A549 (cell line): ENCODE data around the gene MSANTD3. TPM values are rescaled to one million over a fixed set of nuclear protein-coding genes. Genes with fewer than 3 reads are reported as not detected.

Experiments
- ATAC-seq, 2 experiments: fragments of 200-7000 bp in 1 of 2; fragments of >200 bp in 1 of 2; cut with Nextera tagmentation in 1 of 2; cut with Tn5 transposase in 1 of 2; 3 replicates each; pipeline versions ENCODE4 v1.8.0 to v1.9.1; 2018 to 2020; ENCODE audit warnings: mild to moderate bottlenecking in 1 of 2, moderate library complexity in 1 of 2
- CTCF ChIA-PET: fragments of 300-600 bp; sonication (Branson Sonifier 250); formaldehyde crosslinking; extraction: SDS; loops from one replicate; lab custom pipeline; 2021; ENCODE audit warnings: antibody characterized with exemption, inconsistent platforms; lab: Yijun Ruan, JAX
- POLR2A ChIA-PET: fragments of 350-600 bp; formaldehyde crosslinking; extraction: SDS; loops from one replicate; lab custom pipeline; 2021; ENCODE audit warnings: antibody characterized with exemption, inconsistent platforms; lab: Yijun Ruan, JAX
- DNase-seq, 2 experiments: peaks; one replicate each; pipeline versions ENCODE4 v3.0.0 to v3.0.0-alpha.2; 2011 to 2016; ENCODE audit warnings: low read depth in 1 of 2, low spot score in 1 of 2
- FAIRE-seq: peaks from 2 replicates; lab custom pipeline; 2011; peaks lifted over from hg19 to GRCh38; lab: Jason Lieb, UNC
- H3K27ac ChIP-seq, 2 experiments: fragments of >200 bp; sonication (Bioruptor Twin); formaldehyde crosslinking; 3 replicates each; pipeline ENCODE4 v1.5.1; 2016 to 2017
- H3K4me1 ChIP-seq: fragments of >200 bp; sonication (Bioruptor Twin); formaldehyde crosslinking; 3 replicates; pipeline ENCODE4 v1.6.1; 2016
- H3K4me2 ChIP-seq: fragments of >200 bp; sonication (Bioruptor Twin); formaldehyde crosslinking; 3 replicates; pipeline ENCODE4 v1.6.1; 2016
- H3K4me3 ChIP-seq: fragments of >200 bp; sonication (Bioruptor Twin); formaldehyde crosslinking; 3 replicates; pipeline ENCODE4 v1.5.1; 2016
- H3K9me3 ChIP-seq: fragments of >200 bp; sonication (Bioruptor Twin); formaldehyde crosslinking; 3 replicates; pipeline ENCODE4 v1.6.1; 2016
- CBX8 ChIP-seq: fragments of 200-600 bp; sonication (generic); IDR thresholded peaks from 2 replicates; pipeline ENCODE4 v1.6.1; 2016
- CHD2 ChIP-seq: fragments of 150-350 bp; IDR thresholded peaks from 2 replicates; pipeline ENCODE4 v1.6.1; 2014; ENCODE audit warnings: low read length; ENCODE audit not compliant: partially characterized antibody
- E2F6 ChIP-seq: IDR thresholded peaks from 2 replicates; pipeline ENCODE4 v1.6.1; 2012; ENCODE audit warnings: low read depth, borderline replicate concordance
- EHF ChIP-seq: fragments of 250-450 bp; sonication (Bioruptor Pico); IDR thresholded peaks from 2 replicates; pipeline ENCODE4 v1.5.0; 2020; ENCODE audit warnings: mild to moderate bottlenecking
- ESRRA ChIP-seq: fragments of 150-350 bp; IDR thresholded peaks from 2 replicates; pipeline ENCODE4 v1.6.1; 2014; ENCODE audit warnings: mild to moderate bottlenecking, low read length, borderline replicate concordance
- FOSB ChIP-seq: fragments of 250-450 bp; sonication (Bioruptor Pico); IDR thresholded peaks from 2 replicates; pipeline ENCODE4 v1.5.0; 2020; ENCODE audit warnings: mild to moderate bottlenecking, moderate library complexity
- FOXS1 ChIP-seq: fragments of 250-450 bp; sonication (Bioruptor Pico); IDR thresholded peaks from 2 replicates; pipeline ENCODE4 v1.5.0; 2020; ENCODE audit warnings: mild to moderate bottlenecking, moderate library complexity
- GATA3 ChIP-seq: IDR thresholded peaks from 2 replicates; pipeline ENCODE4 v1.6.1; 2012; ENCODE audit warnings: borderline replicate concordance
- HES2 ChIP-seq: fragments of >200 bp; sonication (Bioruptor Twin); formaldehyde crosslinking; IDR thresholded peaks from 2 replicates; pipeline ENCODE4 v1.6.1; 2016
- HOXB13 ChIP-seq: fragments of 250-450 bp; sonication (Bioruptor Pico); IDR thresholded peaks from 2 replicates; pipeline ENCODE4 v1.5.0; 2020; ENCODE audit warnings: low read depth, mild to moderate bottlenecking, moderate library complexity
- HOXB5 ChIP-seq: fragments of 250-450 bp; sonication (Bioruptor Pico); IDR thresholded peaks from 2 replicates; pipeline ENCODE4 v1.5.0; 2020; ENCODE audit warnings: mild to moderate bottlenecking, moderate library complexity
- JUN ChIP-seq, 2 experiments: fragments of >200 bp; sonication (Bioruptor Twin); formaldehyde crosslinking; IDR thresholded peaks; 2 replicates in 1 of 2; 3 replicates in 1 of 2; pipeline ENCODE4 v1.6.1; 2016 to 2017
- MAX ChIP-seq: IDR thresholded peaks from 2 replicates; pipeline ENCODE4 v1.6.1; 2012
- MYC ChIP-seq: IDR thresholded peaks from 2 replicates; pipeline ENCODE4 v1.6.1; 2012; ENCODE audit warnings: mild to moderate bottlenecking, inconsistent platforms, low read length, improper control_type of control experiment, borderline replicate concordance
- NFE2L2 ChIP-seq: fragments of 150-350 bp; conservative IDR thresholded peaks from 2 replicates; pipeline ENCODE4 v1.6.1; 2014; ENCODE audit warnings: low read length
- NPAS2 ChIP-seq: fragments of 250-450 bp; sonication (Bioruptor Pico); IDR thresholded peaks from 2 replicates; pipeline ENCODE4 v1.8.0; 2022; ENCODE audit warnings: mild to moderate bottlenecking, moderate library complexity, borderline replicate concordance
- NR3C1 ChIP-seq: fragments of >200 bp; sonication (Bioruptor Twin); formaldehyde crosslinking; IDR thresholded peaks from 3 replicates; pipeline ENCODE4 v1.6.1; 2017
- POLR2AphosphoS2 ChIP-seq: conservative IDR thresholded peaks from 2 replicates; pipeline ENCODE4 v1.6.1; 2012; ENCODE audit warnings: low read length, improper control_type of control experiment, inconsistent platforms
- RAD21 ChIP-seq, 2 experiments: fragments of >200 bp in 1 of 2; sonication (Bioruptor Twin) in 1 of 2; formaldehyde crosslinking in 1 of 2; IDR thresholded peaks in 1 of 2; conservative IDR thresholded peaks in 1 of 2; 2 replicates in 1 of 2; 3 replicates in 1 of 2; pipeline ENCODE4 v1.6.1; 2012 to 2018; ENCODE audit warnings: inconsistent platforms in 1 of 2
- REST ChIP-seq: fragments of 200-600 bp; sonication (generic); IDR thresholded peaks from 2 replicates; pipeline ENCODE4 v1.6.1; 2016; ENCODE audit warnings: antibody characterized with exemption, mild to moderate bottlenecking, moderate library complexity
- RFX5 ChIP-seq: fragments of 450-650 bp; IDR thresholded peaks from 2 replicates; pipeline ENCODE4 v1.7.1; 2014; ENCODE audit warnings: antibody characterized with exemption, mild to moderate bottlenecking, moderate library complexity
- SREBF2 ChIP-seq: fragments of 450-650 bp; IDR thresholded peaks from 2 replicates; pipeline ENCODE4 v1.6.1; 2014; ENCODE audit warnings: mild to moderate bottlenecking, moderate library complexity
- TFCP2L1 ChIP-seq: fragments of 250-450 bp; sonication (Bioruptor Pico); IDR thresholded peaks from 2 replicates; pipeline ENCODE4 v1.5.0; 2021; ENCODE audit warnings: mild to moderate bottlenecking
- TP53 ChIP-seq: fragments of 250-450 bp; sonication (Bioruptor Pico); IDR thresholded peaks from 2 replicates; pipeline ENCODE4 v1.5.0; 2021; ENCODE audit warnings: mild to moderate bottlenecking, moderate library complexity
- WGBS: methylation state at CpG from one replicate; pipeline ENCODE4 v1.1.6; 2017; ENCODE audit errors: missing lambda C conversion rate; 5-methylcytosine and 5-hydroxymethylcytosine counted together
- polyA plus RNA-seq, 4 experiments: library from polyadenylated mRNA; depleted of rRNA in 3 of 4; stranded (reverse); fragments of >200 nt; fragmentation: RNase III in 1 of 4; extraction: RNeasy Plus Mini Kit Qiagen cat#74134 plus additional on column Dnase treatment in 1 of 4; gene quantifications; 2 replicates in 3 of 4; 3 replicates in 1 of 4; pipeline ENCODE4 v1.2.3, GENCODE V29; 2011 to 2017
- TF ChIP-seq, protein P1 (sequence below): fragments of 150-350 bp; IDR thresholded peaks from 2 replicates; pipeline ENCODE4 v1.6.1; 2014; ENCODE audit warnings: low read depth, mild to moderate bottlenecking, low read length
- TF ChIP-seq, protein P2 (sequence below): fragments of 450-650 bp; IDR thresholded peaks from 2 replicates; pipeline ENCODE4 v1.6.1; 2014; ENCODE audit warnings: antibody characterized with exemption

The MSANTD3 gene
- polyA plus RNA-seq, 2 of the 4 experiments (the other 2 are of a cell fraction), result 43.5 to 66.7 TPM

GRCh38 chr9:100445903-100446549 is 19.1 kb downstream of the MSANTD3 start:
- Histone ChIP-seq H3K4me1 (0 out of 3 replicates have a peak, but pooled peaks cover 8% of the 10 kb centered on the region), H3K9me3 (no peaks in the 10 kb centered on the region), H3K27ac (no peak overlapping the region), H3K4me2 (no peak overlapping the region), H3K4me3 (no peak overlapping the region)
- ATAC-seq (no peak), FAIRE-seq (no peak), DNase-seq (no peak)
- ChIA-PET CTCF (interaction anchor here (1.1 to 1.2 kb wide), 2 partner anchors 14 to 41 kb away, joined by 3 read pairs; no protein-coding TSS in a partner anchor), POLR2A (no interaction called here)
- WGBS, result 93% methylated on average over 5 of the region's 5 CpGs
- TF ChIP-seq, protein P1, sequence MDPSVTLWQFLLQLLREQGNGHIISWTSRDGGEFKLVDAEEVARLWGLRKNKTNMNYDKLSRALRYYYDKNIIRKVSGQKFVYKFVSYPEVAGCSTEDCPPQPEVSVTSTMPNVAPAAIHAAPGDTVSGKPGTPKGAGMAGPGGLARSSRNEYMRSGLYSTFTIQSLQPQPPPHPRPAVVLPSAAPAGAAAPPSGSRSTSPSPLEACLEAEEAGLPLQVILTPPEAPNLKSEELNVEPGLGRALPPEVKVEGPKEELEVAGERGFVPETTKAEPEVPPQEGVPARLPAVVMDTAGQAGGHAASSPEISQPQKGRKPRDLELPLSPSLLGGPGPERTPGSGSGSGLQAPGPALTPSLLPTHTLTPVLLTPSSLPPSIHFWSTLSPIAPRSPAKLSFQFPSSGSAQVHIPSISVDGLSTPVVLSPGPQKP, result no peak
- no peak for TF ChIP-seq POLR2AphosphoS2
- no peak for TF ChIP-seq FOSB
- TF ChIP-seq MYC, result no peak

GRCh38 chr9:100447041-100447440 is 20.1 kb downstream of the MSANTD3 start:
- ChIA-PET POLR2A (no interaction called here), CTCF (interaction anchor here (0.8 to 1.8 kb wide), 2 partner anchors 9 to 151 kb away, joined by 3 to 8 read pairs; no protein-coding TSS in a partner anchor)
- TF ChIP-seq CBX8 (no peak), TP53 (CRISPR knock-in tag) (no peak), HOXB5 (CRISPR knock-in tag) (no peak), EHF (CRISPR knock-in tag) (no peak), SREBF2 (no peak), FOSB (no peak), HOXB13 (CRISPR knock-in tag) (no peak), ESRRA (no peak), JUN (IDR thresholded peaks at IDR 0.05) (no peak), NFE2L2 (no peak), MAX (no peak), CHD2 (no peak), FOXS1 (CRISPR knock-in tag) (no peak), RAD21 (conservative IDR thresholded peaks at IDR 0.05 in 1 of 2, IDR thresholded peaks at IDR 0.05 in 1 of 2) (no peak)
- no peak overlapping the region for H3K4me3 ChIP-seq
- H3K4me2 ChIP-seq, result no peak overlapping the region
- H3K9me3 ChIP-seq, result no peaks in the 10 kb centered on the region
- FAIRE-seq, result no peak
- DNase-seq, result no peak
- no peak overlapping the region for H3K27ac ChIP-seq
- 0 out of 3 replicates have a peak, but pooled peaks cover 8% of the 10 kb centered on the region for H3K4me1 ChIP-seq
- ATAC-seq, result no peak

- 97% methylated on average over 2 of the region's 2 CpGs for WGBS
- ChIA-PET POLR2A (no interaction called here), CTCF (interaction anchor here (1.0 to 2.0 kb wide), 3 partner anchors 9 to 11 kb away, joined by 3 to 11 read pairs (median 8); no protein-coding TSS in a partner anchor)
- no peak overlapping the region for H3K4me2 ChIP-seq
- 0 out of 3 replicates have a peak, but pooled peaks cover 8% of the 10 kb centered on the region for H3K4me1 ChIP-seq
- DNase-seq (no peak), ATAC-seq (no peak), FAIRE-seq (no peak)
- TF ChIP-seq JUN (IDR thresholded peaks at IDR 0.05) (no peak), GATA3 (no peak), TP53 (CRISPR knock-in tag) (no peak), TFCP2L1 (CRISPR knock-in tag) (no peak), REST (no peak), HES2 (no peak), NPAS2 (no peak), HOXB13 (CRISPR knock-in tag) (no peak), E2F6 (no peak), NR3C1 (no peak), ESRRA (no peak), RFX5 (no peak)
- TF ChIP-seq, protein P2, sequence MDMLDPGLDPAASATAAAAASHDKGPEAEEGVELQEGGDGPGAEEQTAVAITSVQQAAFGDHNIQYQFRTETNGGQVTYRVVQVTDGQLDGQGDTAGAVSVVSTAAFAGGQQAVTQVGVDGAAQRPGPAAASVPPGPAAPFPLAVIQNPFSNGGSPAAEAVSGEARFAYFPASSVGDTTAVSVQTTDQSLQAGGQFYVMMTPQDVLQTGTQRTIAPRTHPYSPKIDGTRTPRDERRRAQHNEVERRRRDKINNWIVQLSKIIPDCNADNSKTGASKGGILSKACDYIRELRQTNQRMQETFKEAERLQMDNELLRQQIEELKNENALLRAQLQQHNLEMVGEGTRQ, result no peak
- no peak overlapping the region for H3K27ac ChIP-seq
- H3K9me3 ChIP-seq, result peaks cover 6% of the 10 kb centered on the region; the same call in 1 of the 3 replicates
- no peak overlapping the region for H3K4me3 ChIP-seq
These were observed 21.3 kb downstream of the MSANTD3 start for GRCh38 chr9:100448266-100448665.
